NCI-H2227 treated with DMSO at 0.1 percent for 48 hours (cell line): ENCODE measurements around the gene EFNA4.

Experiments
- DNase-seq: peaks from one replicate; lab custom pipeline; 2025; lab: John Stamatoyannopoulos, UW

EFNA4 gene

GRCh38 chr1:155052439-155053395 is 10.8 kb upstream of the EFNA4 start:
- DNase-seq = no peak

GRCh38 chr1:155053531-155054105 is 9.9 kb upstream of the EFNA4 start:
- no peak for DNase-seq

GRCh38 chr1:155057104-155057503 is 6.4 kb upstream of the EFNA4 start:
- DNase-seq = no peak

GRCh38 chr1:155057788-155058211 is 5.7 kb upstream of the EFNA4 start:
- DNase-seq = no peak

- no peak for DNase-seq
These were observed 2.8 kb upstream of the EFNA4 start for GRCh38 chr1:155060736-155061135.

- DNase-seq = peak; percentile 77
These were observed 2.0 kb upstream of the EFNA4 start for GRCh38 chr1:155061381-155062150.

- DNase-seq = no peak
These were observed 1.3 kb upstream of the EFNA4 start for GRCh38 chr1:155062151-155062686.

GRCh38 chr1:155062702-155063411 is 683 bp upstream of the EFNA4 start:
- DNase-seq = peak; percentile 49

GRCh38 chr1:155064111-155064831 is 731 bp downstream of the EFNA4 start:
- peak; percentile 70 for DNase-seq

- DNase-seq = no peak
These were observed 1.4 kb downstream of the EFNA4 start for GRCh38 chr1:155064832-155065429.

GRCh38 chr1:155066777-155067176 is 3.2 kb downstream of the EFNA4 start:
- no peak for DNase-seq

GRCh38 chr1:155068599-155068998 is 5.1 kb downstream of the EFNA4 start:
- no peak for DNase-seq

- peak; percentile 43 for DNase-seq
These were observed 6.1 kb downstream of the EFNA4 start for GRCh38 chr1:155069551-155070157.

GRCh38 chr1:155070158-155070621 is 6.7 kb downstream of the EFNA4 start:
- DNase-seq = no peak

GRCh38 chr1:155070721-155071569 is 7.4 kb downstream of the EFNA4 start:
- peak; percentile 72 for DNase-seq

GRCh38 chr1:155071701-155072100 is 8.2 kb downstream of the EFNA4 start:
- no peak for DNase-seq

- DNase-seq = no peak
These were observed 9.2 kb downstream of the EFNA4 start for GRCh38 chr1:155072531-155073289.
